ENCODE results near the gene CD34.

The CD34 gene

GRCh38 chr1:207832796-207833195, 78.1 kb downstream of the CD34 start:
- Histone ChIP-seq H3K27me3 (ENCODE audit: control insufficient read depth in 5 of 5, insufficient read depth in 4 of 5, low read length in 5 of 5) (no peaks in the 10 kb centered on the region), H3K27ac (ENCODE audit: low read depth, low read length) (peak overlapping the region; percentile 87), H3K4me1 (ENCODE audit: control insufficient read depth in 5 of 5, insufficient read depth in 5 of 5, low read length in 5 of 5) (peaks cover 13 to 54% (median 50%) of the 10 kb centered on the region in 5 donors)

GRCh38 chr1:207831517-207832327, 79.2 kb downstream of the CD34 start:
- Histone ChIP-seq H3K27ac (ENCODE audit: low read depth, low read length) (peak overlapping the region; percentile 87), H3K36me3 (ENCODE audit: control insufficient read depth in 5 of 5, insufficient read depth in 5 of 5, low read length in 5 of 5) (peaks cover 0 to 6% (median 0%) of the 10 kb centered on the region in 5 donors), H3K4me3 (ENCODE audit: low read depth in 1 of 5, low read length in 5 of 5) (no peak overlapping the region), H3K9me3 (ENCODE audit: control insufficient read depth in 5 of 5, low read length in 5 of 5) (no peaks in the 10 kb centered on the region), H3K9ac (ENCODE audit: low read length in 5 of 5) (peak overlapping the region in 1 of 5 donors; percentile 29), H3K4me1 (ENCODE audit: control insufficient read depth in 5 of 5, insufficient read depth in 5 of 5, low read length in 5 of 5) (peaks cover 17 to 64% (median 59%) of the 10 kb centered on the region in 5 donors), H3K27me3 (ENCODE audit: control insufficient read depth in 5 of 5, insufficient read depth in 4 of 5, low read length in 5 of 5) (no peaks in the 10 kb centered on the region)

More at GRCh38 chr1:207832796-207833195, 78.1 kb downstream of the CD34 start:
- Histone ChIP-seq H3K9ac (ENCODE audit: low read length in 5 of 5) (no peak overlapping the region), H3K4me3 (ENCODE audit: low read depth in 1 of 5, low read length in 5 of 5) (no peak overlapping the region), H3K9me3 (ENCODE audit: control insufficient read depth in 5 of 5, low read length in 5 of 5) (no peaks in the 10 kb centered on the region), H3K36me3 (ENCODE audit: control insufficient read depth in 5 of 5, insufficient read depth in 5 of 5, low read length in 5 of 5) (peaks cover 0 to 6% (median 0%) of the 10 kb centered on the region in 5 donors)
